ENCODE measurements around the gene JAML. TPM values are rescaled to one million over a fixed set of nuclear protein-coding genes. Genes with fewer than 3 reads are reported as not detected.
A peak's percentile ranks its signal among the peaks of the same experiment; 100 is the strongest.
"Not testable (repeated sequence)": the region's sequence is repeated elsewhere in the genome, so short reads cannot be mapped to it uniquely, and the experiment has no call there.

Gene JAML
- total RNA-seq, 1 donor = not detected

GRCh38 chr11:118194835-118195627 lies 29.8 kb downstream of the JAML start:
- H3K4me3 ChIP-seq (ENCODE audit: low read depth, low read length) = no peak overlapping the region
- DNase-seq (ENCODE audit: low read depth) = peak; percentile 39
- no peak for TF ChIP-seq CTCF (IDR thresholded peaks at IDR 0.05; ENCODE audit: insufficient read depth, low read depth, low read length)

- no peak for TF ChIP-seq CTCF (IDR thresholded peaks at IDR 0.05; ENCODE audit: insufficient read depth, low read depth, low read length)
- no peak for DNase-seq (ENCODE audit: low read depth)
These were observed 30.8 kb downstream of the JAML start for GRCh38 chr11:118193910-118194566.

GRCh38 chr11:118192817-118193216 lies 32.0 kb downstream of the JAML start:
- DNase-seq (ENCODE audit: low read depth); H3K4me3 ChIP-seq (ENCODE audit: low read depth, low read length): not testable (repeated sequence)

More at GRCh38 chr11:118193910-118194566, 30.8 kb downstream of the JAML start:
- no peak overlapping the region for H3K4me3 ChIP-seq (ENCODE audit: low read depth, low read length)

- H3K4me3 ChIP-seq (ENCODE audit: low read depth, low read length); DNase-seq (ENCODE audit: low read depth): not testable (repeated sequence)
These were observed 33.8 kb downstream of the JAML start for GRCh38 chr11:118190942-118191506.

GRCh38 chr11:118186346-118187107 lies 38.3 kb downstream of the JAML start:
- H3K4me3 ChIP-seq (ENCODE audit: low read depth, low read length) = no peak overlapping the region
- no peak for TF ChIP-seq CTCF (IDR thresholded peaks at IDR 0.05; ENCODE audit: insufficient read depth, low read depth, low read length)
- DNase-seq (ENCODE audit: low read depth) = no peak

- no peak for DNase-seq (ENCODE audit: low read depth)
- H3K4me3 ChIP-seq (ENCODE audit: low read depth, low read length) = no peak overlapping the region
- TF ChIP-seq CTCF (IDR thresholded peaks at IDR 0.05; ENCODE audit: insufficient read depth, low read depth, low read length) = no peak
These were observed 39.8 kb downstream of the JAML start for GRCh38 chr11:118184784-118185579.

- not testable (repeated sequence) for DNase-seq (ENCODE audit: low read depth); H3K4me3 ChIP-seq (ENCODE audit: low read depth, low read length)
These were observed 41.1 kb downstream of the JAML start for GRCh38 chr11:118183691-118184090.

All from fibroblast of villous mesenchyme (primary cell).